ENCODE measurements around the gene KRTAP4-7. TPM values are rescaled to one million over a fixed set of nuclear protein-coding genes. Genes with fewer than 3 reads are reported as not detected.
"Not testable (repeated sequence)": the region's sequence is repeated elsewhere in the genome, so short reads cannot be mapped to it uniquely, and the experiment has no call there.

The KRTAP4-7 gene
- total RNA-seq, 1 experiment from 2014 or later = not detected

DNA sequence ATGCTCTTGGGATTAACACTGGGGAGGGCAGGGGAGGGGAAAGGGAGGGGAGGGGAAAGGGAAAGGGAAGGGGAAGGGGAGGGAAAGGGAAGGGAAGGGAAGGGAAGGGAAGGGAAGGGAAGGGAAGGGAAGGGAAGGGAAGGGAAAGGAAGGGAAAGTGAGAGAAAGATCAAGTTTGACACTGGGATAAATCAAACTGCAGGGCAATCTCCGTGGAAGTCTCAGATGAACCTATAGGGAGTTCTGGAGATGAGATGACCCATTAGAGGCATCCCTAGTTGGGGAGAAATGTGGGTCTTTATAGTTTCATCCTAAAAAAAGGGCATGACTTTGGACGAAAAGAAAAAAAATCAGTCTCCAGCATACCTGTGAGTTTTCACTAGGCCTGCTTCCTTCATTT lies 37.8 kb downstream of the KRTAP4-7 start:
- Mint-ChIP-seq H3K4me3 (ENCODE audit: low read depth, unreplicated experiment) (no peak overlapping the region), H3K27ac (ENCODE audit: unreplicated experiment) (no peak overlapping the region), H3K27me3 (ENCODE audit: unreplicated experiment) (no peaks in the 10 kb centered on the region), H3K36me3 (ENCODE audit: insufficient read depth, unreplicated experiment) (no peaks in the 10 kb centered on the region), H3K4me1 (ENCODE audit: low read depth, unreplicated experiment) (peaks cover 18% of the 10 kb centered on the region), H3K9me3 (ENCODE audit: low read depth, unreplicated experiment) (peaks cover 6% of the 10 kb centered on the region)
- no peak for DNase-seq
- BruUV-seq (replicated peaks) = no TSS peak
- TF ChIP-seq, protein P1, sequence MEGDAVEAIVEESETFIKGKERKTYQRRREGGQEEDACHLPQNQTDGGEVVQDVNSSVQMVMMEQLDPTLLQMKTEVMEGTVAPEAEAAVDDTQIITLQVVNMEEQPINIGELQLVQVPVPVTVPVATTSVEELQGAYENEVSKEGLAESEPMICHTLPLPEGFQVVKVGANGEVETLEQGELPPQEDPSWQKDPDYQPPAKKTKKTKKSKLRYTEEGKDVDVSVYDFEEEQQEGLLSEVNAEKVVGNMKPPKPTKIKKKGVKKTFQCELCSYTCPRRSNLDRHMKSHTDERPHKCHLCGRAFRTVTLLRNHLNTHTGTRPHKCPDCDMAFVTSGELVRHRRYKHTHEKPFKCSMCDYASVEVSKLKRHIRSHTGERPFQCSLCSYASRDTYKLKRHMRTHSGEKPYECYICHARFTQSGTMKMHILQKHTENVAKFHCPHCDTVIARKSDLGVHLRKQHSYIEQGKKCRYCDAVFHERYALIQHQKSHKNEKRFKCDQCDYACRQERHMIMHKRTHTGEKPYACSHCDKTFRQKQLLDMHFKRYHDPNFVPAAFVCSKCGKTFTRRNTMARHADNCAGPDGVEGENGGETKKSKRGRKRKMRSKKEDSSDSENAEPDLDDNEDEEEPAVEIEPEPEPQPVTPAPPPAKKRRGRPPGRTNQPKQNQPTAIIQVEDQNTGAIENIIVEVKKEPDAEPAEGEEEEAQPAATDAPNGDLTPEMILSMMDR (IDR thresholded peaks at IDR 0.05; ENCODE audit: unreplicated experiment) = no peak
- CTCF ChIA-PET = no interaction called here
- intact Hi-C loops (cut with micrococcal nuclease; ENCODE audit: unreplicated experiment) = no loop called here

DNA sequence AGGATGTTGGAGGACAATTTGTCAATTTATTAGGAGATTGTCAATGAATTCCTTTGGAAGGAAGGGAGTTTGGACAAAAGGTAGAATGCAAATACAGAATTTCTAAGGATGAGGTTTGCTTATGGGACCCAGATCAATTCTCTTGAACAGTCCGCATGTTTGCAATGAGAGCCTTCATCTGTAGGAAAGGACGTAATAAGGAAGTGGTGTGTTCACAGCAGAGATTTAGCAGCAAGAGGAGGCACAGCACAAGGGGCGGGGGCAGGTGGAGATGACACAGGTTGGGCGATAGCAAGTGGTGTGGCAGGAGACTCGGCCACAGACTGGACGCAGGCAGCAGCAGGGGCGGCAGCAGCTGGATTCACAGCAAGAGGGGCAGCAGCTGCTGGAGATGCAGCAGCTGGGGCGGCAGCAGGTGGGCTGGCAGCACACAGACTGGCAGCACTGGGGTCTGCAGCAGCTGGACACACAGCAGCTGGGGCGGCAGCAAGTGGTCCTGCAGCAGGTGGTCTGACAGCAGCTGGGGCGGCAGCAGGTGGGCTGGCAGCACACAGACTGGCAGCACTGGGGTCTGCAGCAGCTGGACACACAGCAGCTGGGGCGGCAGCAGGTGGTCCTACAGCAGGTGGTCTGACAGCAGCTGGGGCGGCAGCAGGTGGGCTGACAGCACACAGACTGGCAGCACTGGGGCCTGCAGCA lies 39.5 kb downstream of the KRTAP4-7 start:
- not testable (repeated sequence) for H3K27ac Mint-ChIP-seq (ENCODE audit: unreplicated experiment)
- H3K4me1 Mint-ChIP-seq (ENCODE audit: low read depth, unreplicated experiment) = peaks cover 14% of the 10 kb centered on the region
- CTCF ChIA-PET = interaction anchor here (0.8 kb wide), 1 partner anchor 445 kb away, joined by 3 read pairs; no protein-coding TSS in a partner anchor

DNA sequence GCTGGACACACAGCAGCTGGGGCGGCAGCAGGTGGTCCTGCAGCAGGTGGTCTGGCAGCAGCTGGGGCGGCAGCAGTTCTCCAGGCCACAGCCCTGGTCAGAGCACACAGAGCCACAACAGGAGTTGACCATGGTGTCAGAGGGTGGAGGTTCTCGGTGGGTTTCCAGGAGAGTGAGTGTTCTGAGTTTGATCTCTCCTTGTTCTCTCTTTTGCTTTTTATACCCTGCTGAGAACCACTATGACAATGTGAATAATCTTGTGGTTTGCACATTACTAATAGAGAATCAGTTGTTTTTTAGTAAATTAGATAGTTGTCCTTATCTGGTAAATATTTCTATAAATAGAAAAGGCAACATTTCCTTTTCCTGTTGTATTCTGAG lies 40.0 kb downstream of the KRTAP4-7 start, which contains the start of gene KRTAP4-12:
KRTAP4-12 (minus strand) TSS at position 192 of the 381 bp plus-strand sequence; CDS start at position 132, 60 bp downstream.
- H3K4me1 Mint-ChIP-seq (ENCODE audit: low read depth, unreplicated experiment) = peaks cover 10% of the 10 kb centered on the region
- not testable (repeated sequence) for H3K27ac Mint-ChIP-seq (ENCODE audit: unreplicated experiment)
- CTCF ChIA-PET = interaction anchor here (0.8 kb wide), 1 partner anchor 444 kb away, joined by 3 read pairs; no protein-coding TSS in a partner anchor

More for the DNA sequence above, 39.5 kb downstream of the KRTAP4-7 start:
- H3K9me3 Mint-ChIP-seq (ENCODE audit: low read depth, unreplicated experiment); H3K4me3 Mint-ChIP-seq (ENCODE audit: low read depth, unreplicated experiment); intact Hi-C loops (cut with micrococcal nuclease; ENCODE audit: unreplicated experiment); H3K27me3 Mint-ChIP-seq (ENCODE audit: unreplicated experiment); BruUV-seq (replicated peaks); DNase-seq; H3K36me3 Mint-ChIP-seq (ENCODE audit: insufficient read depth, unreplicated experiment): not testable (repeated sequence)

DNA sequence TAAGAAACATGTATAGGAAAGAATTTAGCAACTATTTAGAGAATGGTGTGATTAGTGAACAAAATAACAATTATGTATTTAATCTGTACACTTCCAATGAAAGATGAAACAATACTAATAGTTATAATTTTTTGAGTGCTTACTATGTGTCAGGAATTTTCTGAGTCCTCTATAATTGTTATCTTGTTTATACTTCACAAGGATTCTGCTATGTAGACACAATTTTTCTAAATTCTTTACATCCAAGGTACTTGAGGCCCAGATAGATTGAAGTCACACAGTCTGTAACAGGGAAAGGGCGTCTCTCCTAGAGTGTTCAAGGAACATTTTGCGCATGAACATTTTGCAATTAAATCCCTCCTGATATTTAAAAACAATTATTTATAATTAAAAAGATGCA lies 41.1 kb downstream of the KRTAP4-7 start:
- Mint-ChIP-seq H3K36me3 (ENCODE audit: insufficient read depth, unreplicated experiment) (no peaks in the 10 kb centered on the region), H3K4me3 (ENCODE audit: low read depth, unreplicated experiment) (no peak overlapping the region), H3K4me1 (ENCODE audit: low read depth, unreplicated experiment) (peaks cover 14% of the 10 kb centered on the region), H3K27me3 (ENCODE audit: unreplicated experiment) (no peaks in the 10 kb centered on the region), H3K27ac (ENCODE audit: unreplicated experiment) (no peak overlapping the region), H3K9me3 (ENCODE audit: low read depth, unreplicated experiment) (peaks cover 6% of the 10 kb centered on the region)
- intact Hi-C loops (cut with micrococcal nuclease; ENCODE audit: unreplicated experiment) = no loop called here
- TF ChIP-seq, protein P1 (IDR thresholded peaks at IDR 0.05; ENCODE audit: unreplicated experiment) = no peak
- BruUV-seq (replicated peaks) = no TSS peak
- CTCF ChIA-PET = interaction anchor here (0.6 kb wide), 1 partner anchor 176 kb away, joined by 4 read pairs; no protein-coding TSS in a partner anchor
- DNase-seq = no peak

More for the DNA sequence above, 40.0 kb downstream of the KRTAP4-7 start, which contains the start of gene KRTAP4-12:
- H3K4me3 Mint-ChIP-seq (ENCODE audit: low read depth, unreplicated experiment); BruUV-seq (replicated peaks); DNase-seq; H3K27me3 Mint-ChIP-seq (ENCODE audit: unreplicated experiment); intact Hi-C loops (cut with micrococcal nuclease; ENCODE audit: unreplicated experiment); H3K9me3 Mint-ChIP-seq (ENCODE audit: low read depth, unreplicated experiment); H3K36me3 Mint-ChIP-seq (ENCODE audit: insufficient read depth, unreplicated experiment): not testable (repeated sequence)

DNA sequence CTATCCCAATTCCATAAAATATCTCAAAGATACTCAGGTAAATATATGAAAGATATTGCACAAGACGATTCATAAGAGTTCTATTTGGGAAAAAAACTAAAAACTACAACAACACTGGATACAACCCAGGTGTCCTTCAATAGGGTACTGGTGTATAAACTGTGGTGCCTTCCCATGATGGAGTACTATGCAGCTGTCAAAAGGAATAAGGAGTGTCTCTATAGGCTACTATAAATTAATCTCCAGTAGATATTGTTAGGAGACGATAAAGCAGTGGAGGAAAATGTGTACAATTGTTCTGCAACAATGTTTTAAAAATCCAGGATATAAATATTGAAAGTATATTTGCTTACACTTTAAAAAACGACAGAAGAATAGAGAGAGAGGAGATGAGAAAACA lies 42.5 kb downstream of the KRTAP4-7 start:
- DNase-seq = no peak
- H3K27me3 Mint-ChIP-seq (ENCODE audit: unreplicated experiment) = no peaks in the 10 kb centered on the region
- TF ChIP-seq, protein P1 (IDR thresholded peaks at IDR 0.05; ENCODE audit: unreplicated experiment) = no peak
- no peak overlapping the region for H3K4me3 Mint-ChIP-seq (ENCODE audit: low read depth, unreplicated experiment)
- no peaks in the 10 kb centered on the region for H3K36me3 Mint-ChIP-seq (ENCODE audit: insufficient read depth, unreplicated experiment)
- BruUV-seq (replicated peaks) = no TSS peak
- no peak overlapping the region for H3K27ac Mint-ChIP-seq (ENCODE audit: unreplicated experiment)
- intact Hi-C loops (cut with micrococcal nuclease; ENCODE audit: unreplicated experiment) = no loop called here
- peaks cover 27% of the 10 kb centered on the region for H3K4me1 Mint-ChIP-seq (ENCODE audit: low read depth, unreplicated experiment)
- CTCF ChIA-PET = interaction anchor here (0.6 kb wide), 1 partner anchor 38 kb away, joined by 3 read pairs; no protein-coding TSS in a partner anchor
- peaks cover 6% of the 10 kb centered on the region for H3K9me3 Mint-ChIP-seq (ENCODE audit: low read depth, unreplicated experiment)
